ENCODE data around the gene TBC1D22A. TPM values are rescaled to one million over a fixed set of nuclear protein-coding genes. Genes with fewer than 3 reads are reported as not detected.
A peak's percentile ranks its signal among the peaks of the same experiment; 100 is the strongest.

Gene TBC1D22A
- total and polyA plus RNA-seq, 8 donors, result 12.0 to 17.6 (median 15.3) TPM

DNA sequence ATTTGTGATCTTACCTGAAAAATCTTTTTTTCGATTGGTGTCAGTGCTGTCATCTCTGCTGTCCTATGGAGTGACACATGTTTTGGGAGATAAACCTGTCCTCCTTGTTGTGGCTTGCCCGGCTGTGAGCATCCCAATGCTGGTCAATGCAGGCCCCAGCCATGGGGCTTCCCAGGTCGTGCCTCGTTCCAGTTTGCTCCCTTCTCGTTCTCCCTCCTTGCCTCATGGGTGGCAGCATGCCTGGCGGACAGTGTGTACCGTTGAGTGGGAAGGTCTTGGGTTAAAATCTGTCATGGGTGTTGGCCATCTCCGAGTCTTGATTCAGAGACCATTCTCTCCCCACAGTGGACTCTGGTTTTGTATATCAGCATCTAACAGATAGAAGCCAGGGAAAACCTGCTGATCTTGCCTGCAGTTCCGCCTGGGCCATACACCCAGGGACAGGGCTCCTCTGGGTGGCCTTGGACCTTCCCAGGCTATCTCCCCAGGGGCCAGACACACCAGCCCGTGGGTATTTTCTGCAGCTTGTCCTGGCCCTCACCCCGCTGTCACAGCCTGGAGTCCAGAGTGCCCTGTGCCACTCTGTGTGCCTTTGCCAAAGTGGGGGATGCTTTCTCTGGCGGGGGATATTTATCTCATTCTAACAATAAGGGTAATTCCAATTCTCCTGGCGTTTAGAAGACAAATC is 208.1 kb downstream of the TBC1D22A start:
- Histone ChIP-seq H3K36me3 (no peaks in the 10 kb centered on the region), H3K4me1 (peaks cover 8 to 22% (median 9%) of the 10 kb centered on the region in 3 donors), H3K27me3 (no peaks in the 10 kb centered on the region), H3K4me3 (no peak overlapping the region), H3K9me3 (no peaks in the 10 kb centered on the region), H3K27ac (peak overlapping the region; percentile 30 to 85 (median 56))
- ATAC-seq (peak; percentile 54 to 78 (median 66)), FAIRE-seq (no peak), DNase-seq (peak in 3 of 6 donors; percentile 29 to 34 (median 33))
- intact Hi-C loops (cut with DNase I), result no loop called here
- WGBS, 2 donors, result 46 to 56% methylated on average over 13 of the region's 13 CpGs
- TF ChIP-seq, protein P1, sequence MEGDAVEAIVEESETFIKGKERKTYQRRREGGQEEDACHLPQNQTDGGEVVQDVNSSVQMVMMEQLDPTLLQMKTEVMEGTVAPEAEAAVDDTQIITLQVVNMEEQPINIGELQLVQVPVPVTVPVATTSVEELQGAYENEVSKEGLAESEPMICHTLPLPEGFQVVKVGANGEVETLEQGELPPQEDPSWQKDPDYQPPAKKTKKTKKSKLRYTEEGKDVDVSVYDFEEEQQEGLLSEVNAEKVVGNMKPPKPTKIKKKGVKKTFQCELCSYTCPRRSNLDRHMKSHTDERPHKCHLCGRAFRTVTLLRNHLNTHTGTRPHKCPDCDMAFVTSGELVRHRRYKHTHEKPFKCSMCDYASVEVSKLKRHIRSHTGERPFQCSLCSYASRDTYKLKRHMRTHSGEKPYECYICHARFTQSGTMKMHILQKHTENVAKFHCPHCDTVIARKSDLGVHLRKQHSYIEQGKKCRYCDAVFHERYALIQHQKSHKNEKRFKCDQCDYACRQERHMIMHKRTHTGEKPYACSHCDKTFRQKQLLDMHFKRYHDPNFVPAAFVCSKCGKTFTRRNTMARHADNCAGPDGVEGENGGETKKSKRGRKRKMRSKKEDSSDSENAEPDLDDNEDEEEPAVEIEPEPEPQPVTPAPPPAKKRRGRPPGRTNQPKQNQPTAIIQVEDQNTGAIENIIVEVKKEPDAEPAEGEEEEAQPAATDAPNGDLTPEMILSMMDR (IDR thresholded peaks at IDR 0.05), result no peak

DNA sequence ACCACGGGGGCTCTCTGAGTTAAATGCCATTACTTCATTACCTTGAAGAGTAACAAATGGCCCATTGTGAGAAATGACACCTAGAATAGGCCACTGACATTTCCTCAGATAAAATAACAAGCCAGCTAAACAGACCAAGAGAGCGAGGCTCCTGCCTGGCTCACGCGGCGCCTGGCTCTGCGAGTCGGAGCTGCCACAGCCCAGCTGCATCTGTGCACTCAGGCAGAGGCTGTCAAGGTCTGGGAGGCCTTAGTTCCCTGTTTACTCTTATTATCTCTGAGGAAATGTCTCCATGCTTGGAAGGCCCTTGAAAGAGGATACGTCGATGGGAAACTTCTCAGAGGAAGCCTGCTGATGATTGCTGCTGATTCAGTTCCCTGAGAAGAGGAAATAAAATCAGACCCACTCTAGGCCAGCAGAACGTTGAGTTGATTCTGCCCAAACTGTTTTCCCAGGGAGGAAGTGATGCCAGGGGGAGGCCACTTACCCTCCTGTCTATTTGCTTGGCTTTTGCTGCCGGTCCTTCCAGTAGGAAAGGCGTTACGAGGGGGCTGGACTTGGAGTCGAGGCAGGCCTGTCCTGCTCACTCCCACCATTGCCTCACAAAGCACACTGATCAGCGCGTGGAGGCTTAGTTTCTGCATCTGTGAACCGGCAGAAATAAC is 208.8 kb downstream of the TBC1D22A start:
- 23 to 26% methylated on average over 17 of the region's 17 CpGs for WGBS, 2 donors
- Histone ChIP-seq H3K9me3 (no peaks in the 10 kb centered on the region), H3K4me3 (no peak overlapping the region), H3K27me3 (no peaks in the 10 kb centered on the region), H3K4me1 (peaks cover 8 to 22% (median 9%) of the 10 kb centered on the region in 3 donors), H3K27ac (peak overlapping the region; percentile 30 to 85 (median 56)), H3K36me3 (no peaks in the 10 kb centered on the region)
- TF ChIP-seq, protein P1 (IDR thresholded peaks at IDR 0.05), result no peak
- peak; percentile 81 to 92 (median 90) for ATAC-seq
- FAIRE-seq, result no peak
- DNase-seq, result peak; percentile 52 to 80 (median 64)
- intact Hi-C loops (cut with DNase I), result no loop called here

DNA sequence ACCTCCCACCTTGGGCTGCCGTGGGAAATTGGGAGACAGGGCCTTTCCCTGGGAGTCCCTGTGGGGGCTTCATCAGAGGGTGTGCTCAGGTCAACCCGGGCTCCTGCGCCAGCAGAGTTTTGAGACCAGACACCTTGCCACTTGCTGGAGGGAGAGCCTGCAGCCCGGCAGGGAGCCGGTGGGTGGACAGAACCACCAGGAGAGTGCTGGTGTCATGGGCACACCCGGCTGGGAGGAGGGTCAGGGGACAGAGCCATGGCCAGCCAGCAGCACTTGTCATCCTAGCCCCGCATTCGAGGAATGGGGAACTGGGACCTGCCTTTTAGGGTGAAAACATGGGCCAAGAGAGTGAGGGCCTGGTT is 209.3 kb downstream of the TBC1D22A start:
- TF ChIP-seq, protein P1 (IDR thresholded peaks at IDR 0.05), result no peak
- intact Hi-C loops (cut with DNase I), result no loop called here
- no peak for ATAC-seq
- Histone ChIP-seq H3K9me3 (no peaks in the 10 kb centered on the region), H3K4me3 (no peak overlapping the region), H3K27me3 (no peaks in the 10 kb centered on the region), H3K4me1 (peaks cover 8 to 22% (median 9%) of the 10 kb centered on the region in 3 donors), H3K27ac (peak overlapping the region; percentile 30 to 85 (median 56)), H3K36me3 (no peaks in the 10 kb centered on the region)
- WGBS, 2 donors, result 84 to 89% methylated on average over 8 of the region's 8 CpGs
- peak in 1 of 6 donors; percentile 60 for DNase-seq
- no peak for FAIRE-seq

DNA sequence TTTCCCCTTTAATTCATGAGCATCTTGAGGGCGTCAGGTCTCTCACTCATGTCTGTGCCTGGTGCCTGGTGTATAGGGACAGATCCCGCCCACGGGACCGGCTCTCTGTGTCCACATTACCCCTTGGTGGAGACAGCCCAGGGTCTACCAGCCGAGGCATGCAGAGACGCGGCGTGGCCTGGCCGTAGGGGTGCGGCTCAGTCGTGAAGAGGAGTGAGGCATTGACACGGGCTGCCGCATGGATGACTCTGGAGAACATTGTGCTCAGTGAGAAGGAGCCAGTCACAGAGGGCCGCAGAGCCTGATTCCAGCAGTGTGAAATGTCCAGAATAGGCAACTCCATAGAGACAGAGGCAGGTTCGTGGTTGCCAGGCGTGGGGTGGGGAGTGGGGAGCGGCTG is 209.8 kb downstream of the TBC1D22A start:
- Histone ChIP-seq H3K27me3 (no peaks in the 10 kb centered on the region), H3K4me1 (peaks cover 8 to 22% (median 9%) of the 10 kb centered on the region in 3 donors), H3K36me3 (no peaks in the 10 kb centered on the region), H3K27ac (peak overlapping the region in 3 of 4 donors; percentile 30 to 85 (median 79)), H3K9me3 (no peaks in the 10 kb centered on the region), H3K4me3 (no peak overlapping the region)
- intact Hi-C loops (cut with DNase I), result no loop called here
- FAIRE-seq, result no peak
- 91 to 97% methylated on average over 17 of the region's 17 CpGs for whole genome bisulfite sequencing, 2 donors
- ATAC-seq, result no peak
- peak in 1 of 6 donors; percentile 54 for DNase-seq
- TF ChIP-seq, protein P1 (IDR thresholded peaks at IDR 0.05), result no peak
